Measurements from ENCODE around the gene INSIG1. TPM values are rescaled to one million over a fixed set of nuclear protein-coding genes. Genes with fewer than 3 reads are reported as not detected.

INSIG1 gene
- total and polyA plus RNA-seq, 2 experiments from 2014 or later = 70.3 to 131 TPM

DNA sequence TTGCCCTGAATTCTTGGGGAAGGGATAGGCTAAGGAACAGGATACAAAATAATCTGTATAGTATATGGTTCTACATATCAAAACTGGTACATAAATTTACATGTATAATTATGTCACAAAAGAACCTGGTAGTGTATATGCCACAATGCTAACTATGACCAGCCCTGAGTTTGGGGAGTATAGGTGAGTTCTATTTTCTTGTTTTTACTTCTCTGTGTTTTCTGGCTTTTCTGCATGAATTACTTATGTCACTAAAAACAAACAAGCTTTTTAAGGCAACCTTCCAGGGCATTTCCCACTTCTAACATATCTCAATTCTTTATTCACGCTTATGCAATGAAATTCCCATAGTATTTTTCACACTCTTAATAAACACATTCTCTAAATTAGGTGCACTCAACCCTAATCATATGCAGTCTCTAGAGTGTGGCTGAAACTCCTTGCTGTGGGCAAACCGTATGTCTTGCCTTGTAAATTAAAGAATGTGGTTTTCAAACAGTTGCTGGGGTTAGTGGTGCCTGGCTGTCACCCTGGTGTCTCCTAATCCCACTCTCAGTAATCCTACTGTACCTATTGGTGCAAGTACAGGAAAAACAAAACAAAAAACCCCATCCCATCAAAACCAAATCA is 14.0 kb upstream of the INSIG1 start:
- H2AFZ ChIP-seq = no peak overlapping the region
- DNase-seq (ENCODE audit: low spot score) (no peak), ATAC-seq (no peak)
- peaks cover 7% of the 10 kb centered on the region; the same call in 1 of the 2 replicates for H3K4me1 ChIP-seq (ENCODE audit: insufficient read depth)
- TF ChIP-seq, protein P1, sequence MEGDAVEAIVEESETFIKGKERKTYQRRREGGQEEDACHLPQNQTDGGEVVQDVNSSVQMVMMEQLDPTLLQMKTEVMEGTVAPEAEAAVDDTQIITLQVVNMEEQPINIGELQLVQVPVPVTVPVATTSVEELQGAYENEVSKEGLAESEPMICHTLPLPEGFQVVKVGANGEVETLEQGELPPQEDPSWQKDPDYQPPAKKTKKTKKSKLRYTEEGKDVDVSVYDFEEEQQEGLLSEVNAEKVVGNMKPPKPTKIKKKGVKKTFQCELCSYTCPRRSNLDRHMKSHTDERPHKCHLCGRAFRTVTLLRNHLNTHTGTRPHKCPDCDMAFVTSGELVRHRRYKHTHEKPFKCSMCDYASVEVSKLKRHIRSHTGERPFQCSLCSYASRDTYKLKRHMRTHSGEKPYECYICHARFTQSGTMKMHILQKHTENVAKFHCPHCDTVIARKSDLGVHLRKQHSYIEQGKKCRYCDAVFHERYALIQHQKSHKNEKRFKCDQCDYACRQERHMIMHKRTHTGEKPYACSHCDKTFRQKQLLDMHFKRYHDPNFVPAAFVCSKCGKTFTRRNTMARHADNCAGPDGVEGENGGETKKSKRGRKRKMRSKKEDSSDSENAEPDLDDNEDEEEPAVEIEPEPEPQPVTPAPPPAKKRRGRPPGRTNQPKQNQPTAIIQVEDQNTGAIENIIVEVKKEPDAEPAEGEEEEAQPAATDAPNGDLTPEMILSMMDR (conservative IDR thresholded peaks at IDR 0.05; ENCODE audit: low read depth in 2 of 2) = no peak
- no peak for TF ChIP-seq EZH2 (IDR thresholded peaks at IDR 0.05; ENCODE audit: low read depth, unreplicated experiment)
- no peak for TF ChIP-seq STAT1 (IDR thresholded peaks at IDR 0.05; ENCODE audit: unreplicated experiment)
- TF ChIP-seq JUNB (IDR thresholded peaks at IDR 0.05; ENCODE audit: unreplicated experiment) = no peak
- TF ChIP-seq ZNF114 (CRISPR knock-in tag; IDR thresholded peaks at IDR 0.05) = no peak
- no peak for TF ChIP-seq ZNF331 (CRISPR knock-in tag; IDR thresholded peaks at IDR 0.05; ENCODE audit: low read depth)
- no peaks in the 10 kb centered on the region for H3K36me3 Mint-ChIP-seq (ENCODE audit: low read depth)
- peaks cover 10% of the 10 kb centered on the region; the same call in 2 of the 3 replicates for H3K4me1 Mint-ChIP-seq
- H3K27me3 Mint-ChIP-seq (ENCODE audit: insufficient read depth, low read depth, poor library complexity) = peaks cover 5% of the 10 kb centered on the region
- H3K27ac Mint-ChIP-seq = no peak overlapping the region; the same call in 1 of the 2 replicates
- H3K9me2 ChIP-seq (ENCODE audit: insufficient read depth) = no peaks in the 10 kb centered on the region
- no peak overlapping the region for H3K27ac ChIP-seq (ENCODE audit: low read depth)
- peaks cover 3% of the 10 kb centered on the region; the same call in 1 of the 3 replicates for H3K9me3 Mint-ChIP-seq
- H3K4me3 ChIP-seq = no peak overlapping the region
- H4K20me1 ChIP-seq (replicated peaks; ENCODE audit: insufficient read depth) = no peaks in the 10 kb centered on the region
- no peaks in the 10 kb centered on the region for H3K36me3 ChIP-seq (ENCODE audit: insufficient read depth)
- no peak overlapping the region for H3K4me3 Mint-ChIP-seq
- H3K79me2 ChIP-seq (replicated peaks; ENCODE audit: insufficient read depth) = no peaks in the 10 kb centered on the region
- no peaks in the 10 kb centered on the region for H3F3A ChIP-seq (replicated peaks; ENCODE audit: low read depth)
- H3K4me2 ChIP-seq = no peak overlapping the region
- no peaks in the 10 kb centered on the region for H3K27me3 ChIP-seq (ENCODE audit: insufficient read depth)

DNA sequence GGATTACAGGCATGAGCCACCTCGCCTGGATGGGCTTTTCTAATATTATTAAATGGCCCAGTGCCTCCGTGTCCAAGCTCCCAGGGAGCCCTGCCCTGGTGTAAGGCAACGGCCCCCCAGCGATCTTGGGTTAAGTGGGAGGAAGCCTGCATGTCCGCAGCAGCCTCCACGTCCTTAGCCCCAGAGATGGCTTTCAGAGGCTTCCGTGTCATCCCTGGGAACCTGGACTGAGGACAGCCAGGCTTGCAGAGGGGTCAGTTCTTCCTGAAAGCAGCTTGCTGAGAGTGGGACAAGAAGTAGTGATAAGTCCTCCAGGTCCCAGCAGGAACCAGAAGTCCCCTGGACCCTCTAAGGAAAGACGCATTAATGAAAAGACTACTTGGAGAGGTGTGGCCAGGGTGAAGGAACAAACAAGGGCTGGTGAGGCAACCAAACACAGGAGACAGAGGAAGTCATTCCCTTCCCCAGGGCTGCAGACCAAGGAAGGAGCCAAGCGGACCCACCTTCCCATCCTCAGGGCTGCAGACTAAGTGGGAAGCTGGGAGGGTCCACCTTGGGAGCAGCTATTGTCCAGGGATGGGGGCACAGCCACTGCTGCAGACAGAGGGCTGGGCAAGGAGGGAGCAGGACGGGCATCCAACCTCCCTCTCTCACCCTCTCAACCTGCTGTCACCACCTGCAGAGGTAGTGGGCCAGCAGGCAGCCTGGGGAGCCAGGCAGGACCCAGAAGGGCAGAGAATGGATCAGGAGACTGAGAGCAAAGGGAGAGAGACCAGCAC is 13.0 kb upstream of the INSIG1 start:
- ATAC-seq (no peak), DNase-seq (ENCODE audit: low spot score) (no peak)
- Mint-ChIP-seq H3K4me1 (peaks cover 10% of the 10 kb centered on the region; the same call in 2 of the 3 replicates), H3K36me3 (ENCODE audit: low read depth) (no peaks in the 10 kb centered on the region), H3K9me3 (peaks cover 3% of the 10 kb centered on the region; the same call in 1 of the 3 replicates), H3K27ac (no peak overlapping the region), H3K27me3 (ENCODE audit: insufficient read depth, low read depth, poor library complexity) (peaks cover 5% of the 10 kb centered on the region), H3K4me3 (no peak overlapping the region)
- H3K36me3 ChIP-seq (ENCODE audit: insufficient read depth) = no peaks in the 10 kb centered on the region
- H3F3A ChIP-seq (replicated peaks; ENCODE audit: low read depth) = no peaks in the 10 kb centered on the region
- H3K4me2 ChIP-seq = no peak overlapping the region
- H3K27ac ChIP-seq (ENCODE audit: low read depth) = no peak overlapping the region
- no peak overlapping the region for H3K4me3 ChIP-seq
- H2AFZ ChIP-seq = no peak overlapping the region
- no peaks in the 10 kb centered on the region for H4K20me1 ChIP-seq (replicated peaks; ENCODE audit: insufficient read depth)
- H3K4me1 ChIP-seq (ENCODE audit: insufficient read depth) = peaks cover 7% of the 10 kb centered on the region; the same call in 1 of the 2 replicates
- H3K9me2 ChIP-seq (ENCODE audit: insufficient read depth) = no peaks in the 10 kb centered on the region
- H3K79me2 ChIP-seq (replicated peaks; ENCODE audit: insufficient read depth) = no peaks in the 10 kb centered on the region
- no peaks in the 10 kb centered on the region for H3K27me3 ChIP-seq (ENCODE audit: insufficient read depth)
- TF ChIP-seq EZH2phosphoT487 (IDR thresholded peaks at IDR 0.05; ENCODE audit: unreplicated experiment) = no peak
- TF ChIP-seq JUNB (IDR thresholded peaks at IDR 0.05; ENCODE audit: unreplicated experiment) = no peak
- TF ChIP-seq POLR2AphosphoS5 (IDR thresholded peaks at IDR 0.05; ENCODE audit: low read depth) = no peak
- no peak for TF ChIP-seq NANOG (IDR thresholded peaks at IDR 0.05; ENCODE audit: borderline replicate concordance)
- TF ChIP-seq ZNF331 (CRISPR knock-in tag; IDR thresholded peaks at IDR 0.05; ENCODE audit: low read depth) = no peak
- TF ChIP-seq ZNF114 (CRISPR knock-in tag; IDR thresholded peaks at IDR 0.05) = no peak
- TF ChIP-seq STAT1 (IDR thresholded peaks at IDR 0.05; ENCODE audit: unreplicated experiment) = no peak
- TF ChIP-seq, protein P2, sequence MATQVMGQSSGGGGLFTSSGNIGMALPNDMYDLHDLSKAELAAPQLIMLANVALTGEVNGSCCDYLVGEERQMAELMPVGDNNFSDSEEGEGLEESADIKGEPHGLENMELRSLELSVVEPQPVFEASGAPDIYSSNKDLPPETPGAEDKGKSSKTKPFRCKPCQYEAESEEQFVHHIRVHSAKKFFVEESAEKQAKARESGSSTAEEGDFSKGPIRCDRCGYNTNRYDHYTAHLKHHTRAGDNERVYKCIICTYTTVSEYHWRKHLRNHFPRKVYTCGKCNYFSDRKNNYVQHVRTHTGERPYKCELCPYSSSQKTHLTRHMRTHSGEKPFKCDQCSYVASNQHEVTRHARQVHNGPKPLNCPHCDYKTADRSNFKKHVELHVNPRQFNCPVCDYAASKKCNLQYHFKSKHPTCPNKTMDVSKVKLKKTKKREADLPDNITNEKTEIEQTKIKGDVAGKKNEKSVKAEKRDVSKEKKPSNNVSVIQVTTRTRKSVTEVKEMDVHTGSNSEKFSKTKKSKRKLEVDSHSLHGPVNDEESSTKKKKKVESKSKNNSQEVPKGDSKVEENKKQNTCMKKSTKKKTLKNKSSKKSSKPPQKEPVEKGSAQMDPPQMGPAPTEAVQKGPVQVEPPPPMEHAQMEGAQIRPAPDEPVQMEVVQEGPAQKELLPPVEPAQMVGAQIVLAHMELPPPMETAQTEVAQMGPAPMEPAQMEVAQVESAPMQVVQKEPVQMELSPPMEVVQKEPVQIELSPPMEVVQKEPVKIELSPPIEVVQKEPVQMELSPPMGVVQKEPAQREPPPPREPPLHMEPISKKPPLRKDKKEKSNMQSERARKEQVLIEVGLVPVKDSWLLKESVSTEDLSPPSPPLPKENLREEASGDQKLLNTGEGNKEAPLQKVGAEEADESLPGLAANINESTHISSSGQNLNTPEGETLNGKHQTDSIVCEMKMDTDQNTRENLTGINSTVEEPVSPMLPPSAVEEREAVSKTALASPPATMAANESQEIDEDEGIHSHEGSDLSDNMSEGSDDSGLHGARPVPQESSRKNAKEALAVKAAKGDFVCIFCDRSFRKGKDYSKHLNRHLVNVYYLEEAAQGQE (IDR thresholded peaks at IDR 0.05; ENCODE audit: unreplicated experiment) = no peak
- TF ChIP-seq, protein P1 (conservative IDR thresholded peaks at IDR 0.05; ENCODE audit: low read depth in 2 of 2) = no peak
- TF ChIP-seq, protein P3, sequence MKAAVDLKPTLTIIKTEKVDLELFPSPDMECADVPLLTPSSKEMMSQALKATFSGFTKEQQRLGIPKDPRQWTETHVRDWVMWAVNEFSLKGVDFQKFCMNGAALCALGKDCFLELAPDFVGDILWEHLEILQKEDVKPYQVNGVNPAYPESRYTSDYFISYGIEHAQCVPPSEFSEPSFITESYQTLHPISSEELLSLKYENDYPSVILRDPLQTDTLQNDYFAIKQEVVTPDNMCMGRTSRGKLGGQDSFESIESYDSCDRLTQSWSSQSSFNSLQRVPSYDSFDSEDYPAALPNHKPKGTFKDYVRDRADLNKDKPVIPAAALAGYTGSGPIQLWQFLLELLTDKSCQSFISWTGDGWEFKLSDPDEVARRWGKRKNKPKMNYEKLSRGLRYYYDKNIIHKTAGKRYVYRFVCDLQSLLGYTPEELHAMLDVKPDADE (IDR thresholded peaks at IDR 0.05) = no peak

Measured in GM23338 (cell line).